A549 (cell line): ENCODE results near the gene FUNDC1. TPM values are rescaled to one million over a fixed set of nuclear protein-coding genes. Genes with fewer than 3 reads are reported as not detected.

Experiments
- ATAC-seq, 2 experiments: fragments of 200-7000 bp in 1 of 2; fragments of >200 bp in 1 of 2; cut with Nextera tagmentation in 1 of 2; cut with Tn5 transposase in 1 of 2; 3 replicates each; pipeline versions ENCODE4 v1.8.0 to v1.9.1; 2018 to 2020; ENCODE audit warnings: mild to moderate bottlenecking in 1 of 2, moderate library complexity in 1 of 2
- CTCF ChIA-PET: fragments of 300-600 bp; sonication (Branson Sonifier 250); formaldehyde crosslinking; extraction: SDS; loops from one replicate; lab custom pipeline; 2021; ENCODE audit warnings: antibody characterized with exemption, inconsistent platforms; lab: Yijun Ruan, JAX
- POLR2A ChIA-PET: fragments of 350-600 bp; formaldehyde crosslinking; extraction: SDS; loops from one replicate; lab custom pipeline; 2021; ENCODE audit warnings: antibody characterized with exemption, inconsistent platforms; lab: Yijun Ruan, JAX
- DNase-seq, 2 experiments: peaks; one replicate each; pipeline versions ENCODE4 v3.0.0 to v3.0.0-alpha.2; 2011 to 2016; ENCODE audit warnings: low read depth in 1 of 2, low spot score in 1 of 2
- FAIRE-seq: peaks from 2 replicates; lab custom pipeline; 2011; peaks lifted over from hg19 to GRCh38; lab: Jason Lieb, UNC
- H3K27ac ChIP-seq, 2 experiments: fragments of >200 bp; sonication (Bioruptor Twin); formaldehyde crosslinking; 3 replicates each; pipeline ENCODE4 v1.5.1; 2016 to 2017
- H3K4me1 ChIP-seq: fragments of >200 bp; sonication (Bioruptor Twin); formaldehyde crosslinking; 3 replicates; pipeline ENCODE4 v1.6.1; 2016
- H3K4me2 ChIP-seq: fragments of >200 bp; sonication (Bioruptor Twin); formaldehyde crosslinking; 3 replicates; pipeline ENCODE4 v1.6.1; 2016
- H3K4me3 ChIP-seq: fragments of >200 bp; sonication (Bioruptor Twin); formaldehyde crosslinking; 3 replicates; pipeline ENCODE4 v1.5.1; 2016
- H3K9me3 ChIP-seq: fragments of >200 bp; sonication (Bioruptor Twin); formaldehyde crosslinking; 3 replicates; pipeline ENCODE4 v1.6.1; 2016
- BHLHE40 ChIP-seq: IDR thresholded peaks from 2 replicates; pipeline ENCODE4 v1.6.1; 2012; ENCODE audit warnings: low read depth, low read length, inconsistent platforms
- CBX8 ChIP-seq: fragments of 200-600 bp; sonication (generic); IDR thresholded peaks from 2 replicates; pipeline ENCODE4 v1.6.1; 2016
- CEBPB ChIP-seq, 2 experiments: fragments of >200 bp in 1 of 2; sonication (Bioruptor Twin) in 1 of 2; formaldehyde crosslinking in 1 of 2; IDR thresholded peaks; 2 replicates each; pipeline ENCODE4 v1.6.1; 2012 to 2016
- CHD2 ChIP-seq: fragments of 150-350 bp; IDR thresholded peaks from 2 replicates; pipeline ENCODE4 v1.6.1; 2014; ENCODE audit warnings: low read length; ENCODE audit not compliant: partially characterized antibody
- EHMT2 ChIP-seq: fragments of 200-600 bp; sonication (generic); IDR thresholded peaks from 2 replicates; pipeline ENCODE4 v1.6.1; 2016; ENCODE audit warnings: antibody characterized with exemption, low read depth, mild to moderate bottlenecking, moderate library complexity
- EP300 ChIP-seq, 2 experiments: fragments of >200 bp; sonication (Bioruptor Twin); formaldehyde crosslinking; IDR thresholded peaks; 2 replicates in 1 of 2; 3 replicates in 1 of 2; pipeline ENCODE4 v1.6.1; 2016 to 2017
- FOSB ChIP-seq: fragments of 250-450 bp; sonication (Bioruptor Pico); IDR thresholded peaks from 2 replicates; pipeline ENCODE4 v1.5.0; 2020; ENCODE audit warnings: mild to moderate bottlenecking, moderate library complexity
- FOSL2 ChIP-seq, 2 experiments: fragments of 450-650 bp in 1 of 2; fragments of >200 bp in 1 of 2; sonication (Bioruptor Twin) in 1 of 2; formaldehyde crosslinking; IDR thresholded peaks; 2 replicates each; pipeline versions ENCODE4 v1.5.0 to v1.6.1; 2016 to 2020; ENCODE audit warnings: mild to moderate bottlenecking in 1 of 2, moderate library complexity in 1 of 2
- HDAC2 ChIP-seq: fragments of 200-600 bp; sonication (generic); IDR thresholded peaks from 2 replicates; pipeline ENCODE4 v1.6.1; 2016
- HEYL ChIP-seq: fragments of 250-450 bp; sonication (Bioruptor Pico); IDR thresholded peaks from 2 replicates; pipeline ENCODE4 v1.8.0; 2021; ENCODE audit warnings: mild to moderate bottlenecking, moderate library complexity
- HOXA7 ChIP-seq: fragments of 250-450 bp; sonication (Bioruptor Pico); IDR thresholded peaks from 2 replicates; pipeline ENCODE4 v1.5.0; 2020; ENCODE audit warnings: mild to moderate bottlenecking, moderate library complexity
- HOXB5 ChIP-seq: fragments of 250-450 bp; sonication (Bioruptor Pico); IDR thresholded peaks from 2 replicates; pipeline ENCODE4 v1.5.0; 2020; ENCODE audit warnings: mild to moderate bottlenecking, moderate library complexity
- JUN ChIP-seq, 2 experiments: fragments of >200 bp; sonication (Bioruptor Twin); formaldehyde crosslinking; IDR thresholded peaks; 2 replicates in 1 of 2; 3 replicates in 1 of 2; pipeline ENCODE4 v1.6.1; 2016 to 2017
- MAFK ChIP-seq: fragments of 450-650 bp; IDR thresholded peaks from 2 replicates; pipeline ENCODE4 v1.6.1; 2014; ENCODE audit not compliant: partially characterized antibody
- MAZ ChIP-seq: fragments of 150-350 bp; IDR thresholded peaks from 2 replicates; pipeline ENCODE4 v1.6.1; 2014; ENCODE audit warnings: antibody characterized with exemption, low read depth, low read length, borderline replicate concordance
- NR3C1 ChIP-seq: fragments of >200 bp; sonication (Bioruptor Twin); formaldehyde crosslinking; IDR thresholded peaks from 3 replicates; pipeline ENCODE4 v1.6.1; 2017
- POLR2A ChIP-seq: IDR thresholded peaks from 2 replicates; pipeline ENCODE4 v1.6.1; 2012; ENCODE audit warnings: mild to moderate bottlenecking, low read length
- SREBF2 ChIP-seq: fragments of 450-650 bp; IDR thresholded peaks from 2 replicates; pipeline ENCODE4 v1.6.1; 2014; ENCODE audit warnings: mild to moderate bottlenecking, moderate library complexity
- TFCP2L1 ChIP-seq: fragments of 250-450 bp; sonication (Bioruptor Pico); IDR thresholded peaks from 2 replicates; pipeline ENCODE4 v1.5.0; 2021; ENCODE audit warnings: mild to moderate bottlenecking
- TP53 ChIP-seq: fragments of 250-450 bp; sonication (Bioruptor Pico); IDR thresholded peaks from 2 replicates; pipeline ENCODE4 v1.5.0; 2021; ENCODE audit warnings: mild to moderate bottlenecking, moderate library complexity
- ZSCAN20 ChIP-seq: fragments of 250-450 bp; sonication (Bioruptor Pico); IDR thresholded peaks from 2 replicates; pipeline ENCODE4 v1.8.0; 2022; ENCODE audit warnings: mild to moderate bottlenecking, moderate library complexity
- WGBS: methylation state at CpG from one replicate; pipeline ENCODE4 v1.1.6; 2017; ENCODE audit errors: missing lambda C conversion rate; 5-methylcytosine and 5-hydroxymethylcytosine counted together
- polyA plus RNA-seq, 4 experiments: library from polyadenylated mRNA; depleted of rRNA in 3 of 4; stranded (reverse); fragments of >200 nt; fragmentation: RNase III in 1 of 4; extraction: RNeasy Plus Mini Kit Qiagen cat#74134 plus additional on column Dnase treatment in 1 of 4; gene quantifications; 2 replicates in 3 of 4; 3 replicates in 1 of 4; pipeline ENCODE4 v1.2.3, GENCODE V29; 2011 to 2017
- TF ChIP-seq, protein P1 (sequence below): fragments of 450-650 bp; IDR thresholded peaks from 2 replicates; pipeline ENCODE4 v1.6.1; 2014; ENCODE audit warnings: antibody characterized with exemption
- TF ChIP-seq, protein P2 (sequence below): fragments of >200 bp; sonication (Bioruptor Twin); formaldehyde crosslinking; IDR thresholded peaks from 3 replicates; pipeline ENCODE4 v1.6.1; 2016
- TF ChIP-seq, protein P3 (sequence below): fragments of 200-600 bp; sonication (generic); IDR thresholded peaks from 2 replicates; pipeline ENCODE4 v1.6.1; 2016; ENCODE audit warnings: antibody characterized with exemption, mild to moderate bottlenecking, moderate library complexity
- TF ChIP-seq, protein P4 (sequence below): fragments of >200 bp; sonication (Bioruptor Twin); formaldehyde crosslinking; IDR thresholded peaks from 3 replicates; pipeline ENCODE4 v1.5.1; 2016

FUNDC1 gene
- polyA plus RNA-seq, 2 of the 4 experiments (the other 2 are of a cell fraction): 37.4 to 37.6 TPM

DNA sequence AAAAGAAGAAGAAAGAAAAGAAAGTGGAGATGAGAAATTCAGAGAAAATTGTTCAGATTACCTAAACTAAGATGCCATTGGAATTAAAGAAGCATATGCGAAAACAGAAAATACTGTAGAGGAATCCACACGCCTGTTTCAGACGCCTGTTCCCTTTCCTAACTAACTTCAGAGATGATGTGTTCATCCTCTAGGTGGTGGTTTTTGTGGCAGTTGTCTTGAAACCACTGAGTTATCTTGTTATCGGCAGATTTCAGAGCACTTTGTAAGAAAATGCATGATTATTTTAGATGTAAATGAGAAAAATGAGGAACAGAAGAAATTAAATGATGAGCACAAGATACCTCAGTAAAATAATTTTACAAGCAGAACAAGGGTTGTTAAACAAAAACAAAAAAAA is 48.3 kb downstream of the FUNDC1 start:
- ChIA-PET CTCF (no interaction called here), POLR2A (no interaction called here)
- ATAC-seq (no peak), DNase-seq (no peak), FAIRE-seq (no peak)
- no peaks in the 10 kb centered on the region for H3K4me1 ChIP-seq
- no peak overlapping the region for H3K4me3 ChIP-seq
- WGBS: 73% methylated on average over 4 of the region's 4 CpGs
- H3K27ac ChIP-seq: no peak overlapping the region
- no peaks in the 10 kb centered on the region for H3K9me3 ChIP-seq
- TF ChIP-seq HOXA7 (no peak), POLR2A (no peak), CEBPB (IDR thresholded peaks at IDR 0.05) (no peak), EHMT2 (no peak), TP53 (no peak), MAFK (no peak), NR3C1 (no peak), CBX8 (no peak), EP300 (IDR thresholded peaks at IDR 0.05) (no peak), FOSL2 (IDR thresholded peaks at IDR 0.05) (no peak), FOSL2 (CRISPR knock-in tag; IDR thresholded peaks at IDR 0.05) (no peak), BHLHE40 (no peak), SREBF2 (no peak), HEYL (CRISPR knock-in tag) (no peak), HOXB5 (CRISPR knock-in tag) (no peak)
- TF ChIP-seq, protein P1, sequence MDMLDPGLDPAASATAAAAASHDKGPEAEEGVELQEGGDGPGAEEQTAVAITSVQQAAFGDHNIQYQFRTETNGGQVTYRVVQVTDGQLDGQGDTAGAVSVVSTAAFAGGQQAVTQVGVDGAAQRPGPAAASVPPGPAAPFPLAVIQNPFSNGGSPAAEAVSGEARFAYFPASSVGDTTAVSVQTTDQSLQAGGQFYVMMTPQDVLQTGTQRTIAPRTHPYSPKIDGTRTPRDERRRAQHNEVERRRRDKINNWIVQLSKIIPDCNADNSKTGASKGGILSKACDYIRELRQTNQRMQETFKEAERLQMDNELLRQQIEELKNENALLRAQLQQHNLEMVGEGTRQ: no peak
- TF ChIP-seq, protein P2, sequence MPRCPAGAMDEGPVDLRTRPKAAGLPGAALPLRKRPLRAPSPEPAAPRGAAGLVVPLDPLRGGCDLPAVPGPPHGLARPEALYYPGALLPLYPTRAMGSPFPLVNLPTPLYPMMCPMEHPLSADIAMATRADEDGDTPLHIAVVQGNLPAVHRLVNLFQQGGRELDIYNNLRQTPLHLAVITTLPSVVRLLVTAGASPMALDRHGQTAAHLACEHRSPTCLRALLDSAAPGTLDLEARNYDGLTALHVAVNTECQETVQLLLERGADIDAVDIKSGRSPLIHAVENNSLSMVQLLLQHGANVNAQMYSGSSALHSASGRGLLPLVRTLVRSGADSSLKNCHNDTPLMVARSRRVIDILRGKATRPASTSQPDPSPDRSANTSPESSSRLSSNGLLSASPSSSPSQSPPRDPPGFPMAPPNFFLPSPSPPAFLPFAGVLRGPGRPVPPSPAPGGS: no peak
- no peak overlapping the region for H3K4me2 ChIP-seq

DNA sequence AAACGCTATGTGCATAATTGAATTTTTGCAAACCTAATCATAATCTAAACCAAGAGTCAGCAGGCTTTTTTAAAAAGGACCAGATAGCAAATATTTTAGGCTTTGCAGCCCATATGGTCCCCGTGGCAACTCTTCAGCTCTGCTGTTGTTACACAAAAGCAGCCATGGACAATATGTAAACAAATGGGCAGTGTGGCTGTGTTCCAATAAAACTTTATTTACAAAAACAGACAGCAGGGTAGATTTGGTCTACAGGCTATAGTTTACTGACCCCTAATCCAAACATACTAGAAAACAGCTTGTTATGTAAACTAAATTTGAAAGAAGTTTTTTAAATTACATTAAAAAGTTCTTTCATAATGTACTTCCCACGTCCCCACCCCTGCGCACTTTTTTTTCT is 53.1 kb downstream of the FUNDC1 start:
- WGBS: 74% methylated on average over 4 of the region's 4 CpGs
- no peak overlapping the region for H3K27ac ChIP-seq
- DNase-seq: no peak
- CTCF ChIA-PET: no interaction called here
- TF ChIP-seq HDAC2: no peak
- TF ChIP-seq MAZ: no peak
- TF ChIP-seq FOSB (CRISPR knock-in tag): no peak
- TF ChIP-seq ZSCAN20: no peak
- no peak for TF ChIP-seq FOSL2 (IDR thresholded peaks at IDR 0.05)
- TF ChIP-seq FOSL2 (CRISPR knock-in tag; IDR thresholded peaks at IDR 0.05): no peak
- no peak for TF ChIP-seq CHD2
- TF ChIP-seq, protein P3, sequence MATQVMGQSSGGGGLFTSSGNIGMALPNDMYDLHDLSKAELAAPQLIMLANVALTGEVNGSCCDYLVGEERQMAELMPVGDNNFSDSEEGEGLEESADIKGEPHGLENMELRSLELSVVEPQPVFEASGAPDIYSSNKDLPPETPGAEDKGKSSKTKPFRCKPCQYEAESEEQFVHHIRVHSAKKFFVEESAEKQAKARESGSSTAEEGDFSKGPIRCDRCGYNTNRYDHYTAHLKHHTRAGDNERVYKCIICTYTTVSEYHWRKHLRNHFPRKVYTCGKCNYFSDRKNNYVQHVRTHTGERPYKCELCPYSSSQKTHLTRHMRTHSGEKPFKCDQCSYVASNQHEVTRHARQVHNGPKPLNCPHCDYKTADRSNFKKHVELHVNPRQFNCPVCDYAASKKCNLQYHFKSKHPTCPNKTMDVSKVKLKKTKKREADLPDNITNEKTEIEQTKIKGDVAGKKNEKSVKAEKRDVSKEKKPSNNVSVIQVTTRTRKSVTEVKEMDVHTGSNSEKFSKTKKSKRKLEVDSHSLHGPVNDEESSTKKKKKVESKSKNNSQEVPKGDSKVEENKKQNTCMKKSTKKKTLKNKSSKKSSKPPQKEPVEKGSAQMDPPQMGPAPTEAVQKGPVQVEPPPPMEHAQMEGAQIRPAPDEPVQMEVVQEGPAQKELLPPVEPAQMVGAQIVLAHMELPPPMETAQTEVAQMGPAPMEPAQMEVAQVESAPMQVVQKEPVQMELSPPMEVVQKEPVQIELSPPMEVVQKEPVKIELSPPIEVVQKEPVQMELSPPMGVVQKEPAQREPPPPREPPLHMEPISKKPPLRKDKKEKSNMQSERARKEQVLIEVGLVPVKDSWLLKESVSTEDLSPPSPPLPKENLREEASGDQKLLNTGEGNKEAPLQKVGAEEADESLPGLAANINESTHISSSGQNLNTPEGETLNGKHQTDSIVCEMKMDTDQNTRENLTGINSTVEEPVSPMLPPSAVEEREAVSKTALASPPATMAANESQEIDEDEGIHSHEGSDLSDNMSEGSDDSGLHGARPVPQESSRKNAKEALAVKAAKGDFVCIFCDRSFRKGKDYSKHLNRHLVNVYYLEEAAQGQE: no peak
- no peak for TF ChIP-seq HOXA7
- TF ChIP-seq, protein P2: no peak
- TF ChIP-seq JUN (IDR thresholded peaks at IDR 0.05): no peak
- no peak for TF ChIP-seq TFCP2L1 (CRISPR knock-in tag)
- TF ChIP-seq, protein P4, sequence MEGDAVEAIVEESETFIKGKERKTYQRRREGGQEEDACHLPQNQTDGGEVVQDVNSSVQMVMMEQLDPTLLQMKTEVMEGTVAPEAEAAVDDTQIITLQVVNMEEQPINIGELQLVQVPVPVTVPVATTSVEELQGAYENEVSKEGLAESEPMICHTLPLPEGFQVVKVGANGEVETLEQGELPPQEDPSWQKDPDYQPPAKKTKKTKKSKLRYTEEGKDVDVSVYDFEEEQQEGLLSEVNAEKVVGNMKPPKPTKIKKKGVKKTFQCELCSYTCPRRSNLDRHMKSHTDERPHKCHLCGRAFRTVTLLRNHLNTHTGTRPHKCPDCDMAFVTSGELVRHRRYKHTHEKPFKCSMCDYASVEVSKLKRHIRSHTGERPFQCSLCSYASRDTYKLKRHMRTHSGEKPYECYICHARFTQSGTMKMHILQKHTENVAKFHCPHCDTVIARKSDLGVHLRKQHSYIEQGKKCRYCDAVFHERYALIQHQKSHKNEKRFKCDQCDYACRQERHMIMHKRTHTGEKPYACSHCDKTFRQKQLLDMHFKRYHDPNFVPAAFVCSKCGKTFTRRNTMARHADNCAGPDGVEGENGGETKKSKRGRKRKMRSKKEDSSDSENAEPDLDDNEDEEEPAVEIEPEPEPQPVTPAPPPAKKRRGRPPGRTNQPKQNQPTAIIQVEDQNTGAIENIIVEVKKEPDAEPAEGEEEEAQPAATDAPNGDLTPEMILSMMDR: no peak
- TF ChIP-seq, all 56 proteins: peak for 0
- FAIRE-seq (no peak), ATAC-seq (no peak)
- Histone ChIP-seq H3K9me3 (no peaks in the 10 kb centered on the region), H3K4me2 (no peak overlapping the region), H3K4me3 (no peak overlapping the region), H3K4me1 (peaks cover 3% of the 10 kb centered on the region; the same call in 1 of the 3 replicates)
- POLR2A ChIA-PET: no interaction called here
